H1 (cell line): ENCODE measurements around the gene ACP2. TPM values are rescaled to one million over a fixed set of nuclear protein-coding genes. Genes with fewer than 3 reads are reported as not detected.

Source experiments
- CTCF ChIA-PET: fragments of 300-600 bp; sonication (Branson Sonifier 250); formaldehyde crosslinking; loops from one replicate; lab custom pipeline; 2021; ENCODE audit not compliant: partially characterized antibody; lab: Charles Lee
- POLR2A ChIA-PET: fragments of 300-600 bp; sonication (Branson Sonifier 250); formaldehyde crosslinking; loops from one replicate; lab custom pipeline; 2021; ENCODE audit warnings: inconsistent platforms; ENCODE audit not compliant: partially characterized antibody; lab: Charles Lee
- DNase-seq, 2 experiments: peaks; one replicate each; pipeline versions ENCODE4 v3.0.0 to v3.0.0-alpha.2; 2010 to 2022; ENCODE audit warnings: low spot score in 2 of 2, low read depth in 1 of 2, mixed read lengths in 1 of 2
- FAIRE-seq: peaks from 2 replicates; lab custom pipeline; 2011; peaks lifted over from hg19 to GRCh38; lab: Jason Lieb, UNC
- H2AFZ ChIP-seq: 2 replicates; pipeline ENCODE4 v1.8.1; 2012; ENCODE audit warnings: low read length, inconsistent platforms
- H2AK5ac ChIP-seq: 2 replicates; pipeline ENCODE4 v1.6.1; 2013; ENCODE audit warnings: low read depth, low read length
- H2BK120ac ChIP-seq: replicated peaks from 2 replicates; pipeline ENCODE3; 2013; ENCODE audit warnings: low read depth, low read length, inconsistent platforms
- H2BK12ac ChIP-seq: 2 replicates; pipeline ENCODE4 v1.6.1; 2013; ENCODE audit warnings: low read depth, low read length
- H2BK15ac ChIP-seq: 2 replicates; pipeline ENCODE4 v1.6.1; 2013; ENCODE audit warnings: low read length
- H2BK20ac ChIP-seq: 2 replicates; pipeline ENCODE4 v1.6.1; 2013; ENCODE audit warnings: low read length
- H2BK5ac ChIP-seq: 2 replicates; pipeline ENCODE4 v1.6.1; 2013; ENCODE audit warnings: low read depth, low read length
- H3K14ac ChIP-seq: 2 replicates; pipeline ENCODE4 v1.6.1; 2013; ENCODE audit warnings: inconsistent platforms; ENCODE audit not compliant: insufficient read length
- H3K18ac ChIP-seq: 2 replicates; pipeline ENCODE4 v1.6.1; 2013; ENCODE audit warnings: low read length; ENCODE audit errors: extremely low read depth
- H3K23ac ChIP-seq: 2 replicates; pipeline ENCODE4 v1.6.1; 2013; ENCODE audit warnings: inconsistent platforms; ENCODE audit not compliant: insufficient read length
- H3K23me2 ChIP-seq: 2 replicates; pipeline ENCODE4 v1.6.1; 2013; ENCODE audit warnings: low read depth, low read length
- H3K27ac ChIP-seq: 2 replicates; pipeline ENCODE4 v1.6.1; 2011; ENCODE audit warnings: low read depth, low read length, inconsistent platforms
- H3K27me3 ChIP-seq, 4 experiments: replicated peaks in 1 of 4; 1 replicate in 1 of 4; 2 replicates in 3 of 4; pipeline versions ENCODE4 v1.6.1 to v1.8.1; 2011 to 2013; ENCODE audit warnings: low read length in 3 of 4, mild to moderate bottlenecking in 3 of 4, inconsistent platforms in 2 of 4, mixed read lengths in 2 of 4, moderate library complexity in 1 of 4; ENCODE audit not compliant: control insufficient read depth in 3 of 4, insufficient read depth in 3 of 4; ENCODE audit errors: extremely low read depth in 1 of 4
- H3K36me3 ChIP-seq, 4 experiments: 2 replicates each; pipeline versions ENCODE4 v1.6.1 to v1.8.1; 2011 to 2013; ENCODE audit warnings: mild to moderate bottlenecking in 4 of 4, low read length in 3 of 4, moderate library complexity in 2 of 4, control low read depth in 1 of 4, inconsistent platforms in 1 of 4; ENCODE audit not compliant: insufficient read depth in 4 of 4, control insufficient read depth in 2 of 4
- H3K4ac ChIP-seq: replicated peaks from 2 replicates; pipeline ENCODE3; 2013; ENCODE audit warnings: low read length, low read depth, mixed read lengths, inconsistent platforms; ENCODE audit not compliant: insufficient read length
- H3K4me1 ChIP-seq, 4 experiments: replicated peaks in 1 of 4; 1 replicate in 1 of 4; 2 replicates in 3 of 4; pipeline versions ENCODE4 v1.6.1 to v1.8.1; 2011 to 2013; ENCODE audit warnings: low read length in 3 of 4, inconsistent platforms in 2 of 4, mixed read lengths in 1 of 4; ENCODE audit not compliant: insufficient read depth in 4 of 4, control insufficient read depth in 3 of 4
- H3K4me2 ChIP-seq, 2 experiments: 2 replicates each; pipeline versions ENCODE4 v1.6.1 to v1.8.1; 2011 to 2013; ENCODE audit warnings: low read depth in 2 of 2, low read length in 2 of 2, control low read depth in 1 of 2, inconsistent platforms in 1 of 2, mild to moderate bottlenecking in 1 of 2; ENCODE audit not compliant: insufficient read depth in 1 of 2
- H3K4me3 ChIP-seq, 4 experiments: fragments of 200-600, 300-600 bp in 1 of 4; sonication (generic), shearing (Covaris generic), sonication (Bioruptor Twin) in 1 of 4; 2 replicates each; pipeline versions ENCODE4 v1.5.1 to v1.8.1; 2011 to 2016; ENCODE audit warnings: low read length in 4 of 4, low read depth in 3 of 4, control low read depth in 2 of 4, inconsistent platforms in 2 of 4, mild to moderate bottlenecking in 2 of 4, mixed read lengths in 1 of 4, moderate library complexity in 1 of 4; ENCODE audit not compliant: insufficient read depth in 2 of 4; ENCODE audit errors: extremely low read depth in 1 of 4
- H3K56ac ChIP-seq: replicated peaks from 2 replicates; pipeline ENCODE3; 2013; ENCODE audit warnings: low read depth, mild to moderate bottlenecking, mixed read lengths, low read length, inconsistent platforms; ENCODE audit not compliant: insufficient read length
- H3K79me1 ChIP-seq: 2 replicates; pipeline ENCODE4 v1.6.1; 2013; ENCODE audit warnings: low read depth, low read length, control low read depth
- H3K79me2 ChIP-seq, 2 experiments: 2 replicates each; pipeline versions ENCODE4 v1.6.1 to v1.8.1; 2012 to 2013; ENCODE audit warnings: low read length in 2 of 2, mild to moderate bottlenecking in 2 of 2, inconsistent platforms in 1 of 2; ENCODE audit not compliant: insufficient read depth in 2 of 2, control insufficient read depth in 1 of 2
- H3K9ac ChIP-seq, 4 experiments: replicated peaks in 1 of 4; 1 replicate in 1 of 4; 2 replicates in 3 of 4; pipeline versions ENCODE4 v1.6.1 to v1.8.1; 2011 to 2013; ENCODE audit warnings: low read depth in 3 of 4, low read length in 3 of 4, control low read depth in 2 of 4, mild to moderate bottlenecking in 2 of 4, moderate library complexity in 2 of 4, inconsistent platforms in 1 of 4; ENCODE audit errors: extremely low read depth in 1 of 4
- H3K9me3 ChIP-seq, 2 experiments: 2 replicates each; pipeline versions ENCODE4 v1.6.1 to v1.8.1; 2012 to 2013; ENCODE audit warnings: mild to moderate bottlenecking in 2 of 2, moderate library complexity in 2 of 2, control low read depth in 1 of 2, inconsistent platforms in 1 of 2, low read depth in 1 of 2, low read length in 1 of 2, mixed read lengths in 1 of 2; ENCODE audit not compliant: insufficient read depth in 2 of 2
- H4K20me1 ChIP-seq, 2 experiments: replicated peaks in 1 of 2; 2 replicates each; pipeline versions ENCODE3 to v1.8.1; 2011 to 2013; ENCODE audit warnings: inconsistent platforms in 2 of 2, low read length in 2 of 2, mild to moderate bottlenecking in 1 of 2; ENCODE audit not compliant: insufficient read depth in 2 of 2, control insufficient read depth in 1 of 2
- H4K5ac ChIP-seq: 2 replicates; pipeline ENCODE4 v1.6.1; 2013; ENCODE audit warnings: low read length, low read depth, mixed read lengths, inconsistent platforms; ENCODE audit not compliant: insufficient read length
- H4K8ac ChIP-seq: 2 replicates; pipeline ENCODE4 v1.8.0; 2013; ENCODE audit warnings: mild to moderate bottlenecking, moderate library complexity, low read length, inconsistent platforms; ENCODE audit not compliant: insufficient read depth; ENCODE audit errors: extremely low read depth
- H4K91ac ChIP-seq: replicated peaks from 2 replicates; pipeline ENCODE3; 2013; ENCODE audit warnings: low read length, mixed read lengths, inconsistent platforms; ENCODE audit not compliant: insufficient read length
- ATF3 ChIP-seq: IDR thresholded peaks from 2 replicates; pipeline ENCODE4 v1.6.1; 2011; ENCODE audit warnings: low read depth, mild to moderate bottlenecking, low read length; ENCODE audit not compliant: insufficient read depth
- CREB1 ChIP-seq: IDR thresholded peaks from 2 replicates; pipeline ENCODE4 v1.6.1; 2012; ENCODE audit warnings: inconsistent platforms
- EZH2 ChIP-seq: fragments of 200-600 bp; sonication (generic); IDR thresholded peaks from 2 replicates; pipeline ENCODE4 v1.7.1; 2012; ENCODE audit warnings: low read depth, mild to moderate bottlenecking, moderate library complexity, low read length, inconsistent platforms; ENCODE audit not compliant: severe bottlenecking
- HDAC6 ChIP-seq: IDR thresholded peaks from one replicate; pipeline ENCODE4 v1.7.1; 2012; ENCODE audit warnings: low read depth, mild to moderate bottlenecking, inconsistent platforms, low read length, moderate library complexity
- NANOG ChIP-seq: IDR thresholded peaks from 2 replicates; pipeline ENCODE4 v1.6.1; 2011; ENCODE audit warnings: low read length, low read depth, mild to moderate bottlenecking, inconsistent platforms; ENCODE audit not compliant: insufficient read depth, poor library complexity, severe bottlenecking
- POLR2A ChIP-seq, 2 experiments: IDR thresholded peaks; 1 replicate in 1 of 2; 2 replicates in 1 of 2; pipeline ENCODE4 v1.6.1; 2011; ENCODE audit warnings: low read depth in 2 of 2, low read length in 2 of 2, mild to moderate bottlenecking in 2 of 2; ENCODE audit errors: control extremely low read depth in 1 of 2
- RFX5 ChIP-seq: IDR thresholded peaks from 2 replicates; pipeline ENCODE4 v1.6.1; 2011; ENCODE audit warnings: low read depth, low read length, improper control_type of control experiment, borderline replicate concordance
- SP4 ChIP-seq: IDR thresholded peaks from 2 replicates; pipeline ENCODE4 v1.6.1; 2012; ENCODE audit warnings: low read length, inconsistent platforms
- WGBS, 2 experiments: shearing (Covaris generic) in 1 of 2; methylation state at CpG; one replicate each; pipeline versions ENCODE4 v1.1.6 to v1.1.7; 2013 to 2015; ENCODE audit warnings: low lambda C conversion rate in 2 of 2, mixed read lengths in 2 of 2, inconsistent platforms in 1 of 2, low coverage in 1 of 2, missing lambda C conversion rate in 1 of 2; ENCODE audit not compliant: insufficient replicate concordance in 2 of 2, insufficient coverage in 1 of 2, insufficient read length in 1 of 2; ENCODE audit errors: extremely low coverage in 1 of 2, missing lambda C conversion rate in 1 of 2; 5-methylcytosine and 5-hydroxymethylcytosine counted together
- polyA plus RNA-seq, 7 experiments: library from polyadenylated mRNA; depleted of rRNA in 3 of 7; stranded (reverse) in 5 of 7; unstranded in 2 of 7; fragments of >200 nt in 5 of 7; fragments of 200-250 nt in 2 of 7; gene quantifications; 1 replicate in 5 of 7; 2 replicates in 1 of 7; 4 replicates in 1 of 7; pipeline versions ENCODE4 v1.2.1 to v1.2.3, GENCODE V29; 2011 to 2013; ENCODE audit warnings: missing spikeins in 2 of 7, mixed read lengths in 2 of 7
- total RNA-seq: library from RNA; stranded (reverse); fragmentation: NEBNext Ultra II Directional; extraction: Animal tissue kit (Norgen Biotek cat#: 25700); gene quantifications from 2 replicates; pipeline ENCODE4 v1.2.1, GENCODE V29; 2021

ACP2 gene
- total and polyA plus RNA-seq, 2 of the 8 experiments (the other 6 are each of a cell fraction or from before 2014, with no cell fraction given): 17.8 to 19.8 TPM

- peaks cover 15 to 41% (median 35%) of the 10 kb centered on the region in 4 experiments for H3K36me3 ChIP-seq
- H4K8ac ChIP-seq: no peak overlapping the region
- H2BK5ac ChIP-seq: no peak overlapping the region; the same call in 1 of the 2 replicates
- ChIA-PET CTCF (interaction anchor here (0.5 to 11.4 kb wide), 19 partner anchors 10 to 125 kb away, joined by 3 to 107 read pairs (median 5); partner anchors contain the start of genes ACP2, ARFGAP2, DDB2 and MYBPC3), POLR2A (interaction anchor here (0.8 to 11.9 kb wide), 12 partner anchors 11 to 186 kb away, joined by 3 to 138 read pairs (median 5); partner anchors contain the start of genes ACP2, DDB2 and NR1H3)
- H3K14ac ChIP-seq: no peak overlapping the region
- no peak overlapping the region for H3K56ac ChIP-seq
- no peak for TF ChIP-seq HDAC6
- TF ChIP-seq POLR2A (IDR thresholded peaks at IDR 0.05; ENCODE audit: control extremely low read depth in 1 of 2, low read depth in 2 of 2, low read length in 2 of 2): no peak
- no peak for TF ChIP-seq NANOG
- TF ChIP-seq SP4: no peak
- no peak for TF ChIP-seq CREB1
- TF ChIP-seq RFX5: no peak
- no peak for TF ChIP-seq ATF3
- no peak for TF ChIP-seq EZH2
- no peak overlapping the region for H3K9ac ChIP-seq
- 89% methylated on average over 12 of the region's 12 CpGs; no CpG with 5 or more reads in 1 of the 2 experiments for WGBS, 2 experiments
- H3K4me1 ChIP-seq: 0 out of 7 replicates have a peak, but pooled peaks cover 0 to 2% (median 0%) of the 10 kb centered on the region in 4 experiments
- H3K4ac ChIP-seq: no peak overlapping the region
- H3K27me3 ChIP-seq: no peaks in the 10 kb centered on the region
- H3K79me2 ChIP-seq: no peaks in the 10 kb centered on the region
- H2AK5ac ChIP-seq: no peak overlapping the region
- no peak overlapping the region for H2BK120ac ChIP-seq
- H4K5ac ChIP-seq: no peak overlapping the region
- H3K23ac ChIP-seq: no peak overlapping the region
- H2BK12ac ChIP-seq: no peak overlapping the region
- no peaks in the 10 kb centered on the region for H3K23me2 ChIP-seq
- H3K9me3 ChIP-seq: no peaks in the 10 kb centered on the region
- no peak overlapping the region for H4K91ac ChIP-seq
- no peak overlapping the region for H3K4me3 ChIP-seq
- no peak for DNase-seq
- FAIRE-seq: no peak
- H3K18ac ChIP-seq: no peak overlapping the region
- no peaks in the 10 kb centered on the region; the same call in 1 of the 2 replicates for H3K79me1 ChIP-seq
- H3K27ac ChIP-seq: no peak overlapping the region
- H3K4me2 ChIP-seq: no peak overlapping the region
- no peak overlapping the region for H2AFZ ChIP-seq
- no peak overlapping the region for H2BK15ac ChIP-seq
- H4K20me1 ChIP-seq: peaks cover 0 to 5% of the 10 kb centered on the region in 2 experiments
- no peak overlapping the region for H2BK20ac ChIP-seq
Observed at GRCh38 chr11:47234669-47235100, 13.9 kb downstream of the ACP2 start.
